H9 (cell line): Measurements from ENCODE around the gene PPIP5K2. TPM values are rescaled to one million over a fixed set of nuclear protein-coding genes. Genes with fewer than 3 reads are reported as not detected.

Source experiments
- DNase-seq: peaks from one replicate; pipeline ENCODE4 v3.0.0-alpha.2; 2017
- H2AFZ ChIP-seq: one replicate; pipeline ENCODE4 v1.6.1; 2013; ENCODE audit warnings: mild to moderate bottlenecking, low read length, control low read depth, moderate library complexity
- H2AK5ac ChIP-seq: 2 replicates; pipeline ENCODE4 v1.6.1; 2013; ENCODE audit warnings: low read length, control low read depth, mixed read lengths; ENCODE audit not compliant: insufficient read length
- H2BK120ac ChIP-seq: one replicate; pipeline ENCODE4 v1.6.1; 2013; ENCODE audit warnings: low read depth, mild to moderate bottlenecking, low read length, control low read depth, inconsistent platforms; ENCODE audit not compliant: poor library complexity, severe bottlenecking
- H2BK12ac ChIP-seq: 2 replicates; pipeline ENCODE4 v1.6.1; 2013; ENCODE audit warnings: low read length, control low read depth, mixed read lengths, low read depth; ENCODE audit not compliant: insufficient read length
- H2BK15ac ChIP-seq: 2 replicates; pipeline ENCODE4 v1.6.1; 2013; ENCODE audit warnings: low read depth, low read length, control low read depth
- H2BK20ac ChIP-seq: one replicate; pipeline ENCODE4 v1.6.1; 2013; ENCODE audit warnings: low read depth, mild to moderate bottlenecking, low read length, control low read depth, inconsistent platforms; ENCODE audit not compliant: poor library complexity, severe bottlenecking
- H2BK5ac ChIP-seq: 2 replicates; pipeline ENCODE4 v1.6.1; 2013; ENCODE audit warnings: low read length, control low read depth, mixed read lengths; ENCODE audit not compliant: insufficient read length
- H3K14ac ChIP-seq: 2 replicates; pipeline ENCODE4 v1.6.1; 2013; ENCODE audit warnings: low read length, control low read depth; ENCODE audit not compliant: insufficient read depth
- H3K18ac ChIP-seq: 2 replicates; pipeline ENCODE4 v1.6.1; 2013; ENCODE audit warnings: low read depth, mild to moderate bottlenecking, mixed read lengths, low read length, control low read depth; ENCODE audit not compliant: insufficient read length
- H3K23ac ChIP-seq: 2 replicates; pipeline ENCODE4 v1.6.1; 2013; ENCODE audit warnings: low read length, control low read depth, mixed read lengths, low read depth; ENCODE audit not compliant: insufficient read length
- H3K23me2 ChIP-seq: 2 replicates; pipeline ENCODE4 v1.6.1; 2013; ENCODE audit warnings: low read depth, mild to moderate bottlenecking, mixed read lengths, low read length, control low read depth; ENCODE audit not compliant: insufficient read length, poor library complexity, severe bottlenecking
- H3K27ac ChIP-seq: 2 replicates; pipeline ENCODE4 v1.5.1; 2013; ENCODE audit warnings: low read length, control low read depth, mixed read lengths, low read depth; ENCODE audit not compliant: insufficient read length
- H3K27me3 ChIP-seq: 2 replicates; pipeline ENCODE4 v1.6.1; 2013; ENCODE audit warnings: low read length, control low read depth, inconsistent platforms; ENCODE audit not compliant: insufficient read depth
- H3K4ac ChIP-seq: 2 replicates; pipeline ENCODE4 v1.6.1; 2013; ENCODE audit warnings: low read depth, mild to moderate bottlenecking, control low read depth, inconsistent platforms, low read length, moderate library complexity
- H3K4me1 ChIP-seq: 2 replicates; pipeline ENCODE4 v1.6.1; 2013; ENCODE audit warnings: low read length, control low read depth, inconsistent platforms; ENCODE audit not compliant: insufficient read depth
- H3K4me2 ChIP-seq: 2 replicates; pipeline ENCODE4 v1.6.1; 2013; ENCODE audit warnings: low read length, control low read depth, mixed read lengths; ENCODE audit not compliant: insufficient read length, insufficient read depth
- H3K56ac ChIP-seq: 2 replicates; pipeline ENCODE4 v1.6.1; 2013; ENCODE audit warnings: low read depth, mild to moderate bottlenecking, mixed read lengths, low read length, control low read depth; ENCODE audit not compliant: insufficient read length
- H3K79me1 ChIP-seq: 2 replicates; pipeline ENCODE4 v1.6.1; 2013; ENCODE audit warnings: low read depth, mild to moderate bottlenecking, moderate library complexity, low read length, control low read depth, inconsistent platforms; ENCODE audit not compliant: insufficient read depth, poor library complexity, severe bottlenecking
- H3K79me2 ChIP-seq: 2 replicates; pipeline ENCODE4 v1.6.1; 2013; ENCODE audit warnings: low read length, control low read depth, inconsistent platforms; ENCODE audit not compliant: insufficient read depth
- H3K9ac ChIP-seq: 2 replicates; pipeline ENCODE4 v1.6.1; 2013; ENCODE audit warnings: low read length, control low read depth, mixed read lengths; ENCODE audit not compliant: insufficient read length; ENCODE audit errors: extremely low read depth
- H3K9me3 ChIP-seq: one replicate; pipeline ENCODE4 v1.6.1; 2013; ENCODE audit warnings: low read depth, low read length, inconsistent platforms; ENCODE audit not compliant: control insufficient read depth
- H3T11ph ChIP-seq: one replicate; pipeline ENCODE4 v1.6.1; 2013; ENCODE audit warnings: mild to moderate bottlenecking, low read length, control low read depth, inconsistent platforms
- H4K20me1 ChIP-seq: one replicate; pipeline ENCODE4 v1.6.1; 2013; ENCODE audit not compliant: control insufficient read depth, insufficient read length, insufficient read depth
- H4K5ac ChIP-seq: 2 replicates; pipeline ENCODE4 v1.6.1; 2013; ENCODE audit warnings: low read depth, mild to moderate bottlenecking, mixed read lengths, low read length, control low read depth; ENCODE audit not compliant: insufficient read length
- H4K8ac ChIP-seq: replicated peaks from 2 replicates; pipeline ENCODE4 v1.6.1; 2013; ENCODE audit warnings: low read length, control low read depth, mixed read lengths, low read depth; ENCODE audit not compliant: insufficient read length
- H4K91ac ChIP-seq: 2 replicates; pipeline ENCODE4 v1.6.1; 2013; ENCODE audit warnings: low read depth, mild to moderate bottlenecking, moderate library complexity, mixed read lengths, low read length, control low read depth; ENCODE audit not compliant: insufficient read length
- H3K27ac Mint-ChIP-seq, 3 experiments: 2 replicates in 2 of 3; 3 replicates in 1 of 3; pipeline ENCODE4 v1.8.0; 2020 to 2021; ENCODE audit warnings: mixed read lengths in 3 of 3, mild to moderate bottlenecking in 1 of 3, moderate library complexity in 1 of 3
- H3K27me3 Mint-ChIP-seq: 2 replicates; pipeline ENCODE4 v1.8.0; 2021; ENCODE audit warnings: low read depth, mild to moderate bottlenecking, moderate library complexity, mixed read lengths
- H3K36me3 Mint-ChIP-seq, 3 experiments: 2 replicates in 2 of 3; 3 replicates in 1 of 3; pipeline ENCODE4 v1.8.0; 2020 to 2021; ENCODE audit warnings: low read depth in 3 of 3, mixed read lengths in 3 of 3; ENCODE audit not compliant: insufficient read depth in 1 of 3
- H3K4me1 Mint-ChIP-seq, 2 experiments: 2 replicates each; pipeline ENCODE4 v1.8.0; 2020; ENCODE audit warnings: mixed read lengths in 2 of 2
- H3K4me3 Mint-ChIP-seq, 2 experiments: 2 replicates in 1 of 2; 3 replicates in 1 of 2; pipeline ENCODE4 v1.8.0; 2020 to 2021; ENCODE audit warnings: mild to moderate bottlenecking in 2 of 2, mixed read lengths in 2 of 2, moderate library complexity in 1 of 2
- H3K9me3 Mint-ChIP-seq, 2 experiments: 2 replicates in 1 of 2; 3 replicates in 1 of 2; pipeline ENCODE4 v1.8.0; 2020; ENCODE audit warnings: mild to moderate bottlenecking in 2 of 2, mixed read lengths in 2 of 2, moderate library complexity in 1 of 2
- CTCF ChIP-seq: fragments of 200-600 bp; sonication (generic); conservative IDR thresholded peaks from 3 replicates; pipeline ENCODE4 v1.8.0; 2021; ENCODE audit warnings: antibody characterized with exemption, mild to moderate bottlenecking
- WGBS: extraction: QIAGEN DNeasy Blood & Tissue Kit; methylation state at CpG from one replicate; pipeline ENCODE4 v1.1.7; 2013; ENCODE audit warnings: missing lambda C conversion rate, low lambda C conversion rate, mixed read lengths; ENCODE audit not compliant: insufficient read length; ENCODE audit errors: extremely low coverage; 5-methylcytosine and 5-hydroxymethylcytosine counted together
- total RNA-seq: library from RNA; stranded (reverse); gene quantifications from 2 replicates; pipeline ENCODE4 v1.2.1, GENCODE V29; 2021

The PPIP5K2 gene
- total RNA-seq, 1 experiment from 2014 or later, result 43.8 TPM

GRCh38 chr5:103210952-103211351 is 90.9 kb downstream of the PPIP5K2 start:
- Mint-ChIP-seq H3K27ac (no peak overlapping the region), H3K4me3 (no peak overlapping the region), H3K4me1 (peaks cover 3 to 9% of the 10 kb centered on the region in 2 experiments; a peak in 3 of 4 replicates), H3K9me3 (no peaks in the 10 kb centered on the region), H3K36me3 (no peaks in the 10 kb centered on the region), H3K27me3 (no peaks in the 10 kb centered on the region)
- no peak overlapping the region for H3K18ac ChIP-seq
- H3T11ph ChIP-seq, result no peak overlapping the region
- H2BK12ac ChIP-seq, result no peak overlapping the region
- no CpG with 5 or more reads among the region's 2 CpGs for WGBS
- no peak overlapping the region for H3K9ac ChIP-seq
- no peaks in the 10 kb centered on the region for H3K4me1 ChIP-seq
- H2BK120ac ChIP-seq, result no peak overlapping the region
- no peak for DNase-seq
- H3K23me2 ChIP-seq, result no peaks in the 10 kb centered on the region
- no peak overlapping the region for H2BK15ac ChIP-seq
- H2AK5ac ChIP-seq, result no peak overlapping the region
- no peak overlapping the region for H3K4ac ChIP-seq
- H3K27ac ChIP-seq, result no peak overlapping the region
- no peak overlapping the region for H2BK5ac ChIP-seq
- no peaks in the 10 kb centered on the region for H3K79me1 ChIP-seq
- no peak overlapping the region for H3K4me2 ChIP-seq
- H2AFZ ChIP-seq, result no peak overlapping the region
- no peak overlapping the region for H3K56ac ChIP-seq
- H4K8ac ChIP-seq, result no peak overlapping the region
- H3K9me3 ChIP-seq, result no peaks in the 10 kb centered on the region
- no peak for TF ChIP-seq CTCF
- H3K27me3 ChIP-seq, result no peaks in the 10 kb centered on the region
- no peak overlapping the region for H4K5ac ChIP-seq
- no peak overlapping the region for H3K23ac ChIP-seq
- no peaks in the 10 kb centered on the region for H4K20me1 ChIP-seq
- no peak overlapping the region for H3K14ac ChIP-seq
- H2BK20ac ChIP-seq, result no peak overlapping the region
- no peak overlapping the region for H4K91ac ChIP-seq
- no peaks in the 10 kb centered on the region for H3K79me2 ChIP-seq
